Neural cell (in vitro differentiated cells): ENCODE data around the gene CLEC2B. TPM values are rescaled to one million over a fixed set of nuclear protein-coding genes. Genes with fewer than 3 reads are reported as not detected.

Experiments
- H2AFZ ChIP-seq: fragments of 200-600, 300-800 bp; sonication (generic), shearing (Covaris generic); 2 replicates; pipeline ENCODE4 v1.6.0; 2014; ENCODE audit warnings: low read depth, mild to moderate bottlenecking, antibody characterized with exemption, low read length, moderate library complexity
- H3F3A ChIP-seq: fragments of 200-600 bp; shearing (Covaris generic); 2 replicates; pipeline ENCODE4 v1.6.1; 2016; ENCODE audit warnings: mild to moderate bottlenecking, moderate library complexity, mixed read lengths, antibody characterized with exemption, low read length; ENCODE audit not compliant: insufficient read depth, poor library complexity, severe bottlenecking
- H3K27ac ChIP-seq: fragments of 200-600, 300-800 bp; sonication (generic), shearing (Covaris generic); 2 replicates; pipeline ENCODE4 v1.5.1; 2014; ENCODE audit warnings: mild to moderate bottlenecking, low read length, moderate library complexity
- H3K27me3 ChIP-seq: fragments of 300-800, 200-600 bp; sonication (generic), shearing (Covaris generic); 2 replicates; pipeline ENCODE4 v1.6.0; 2014; ENCODE audit warnings: mild to moderate bottlenecking, low read depth, low read length, moderate library complexity; ENCODE audit not compliant: insufficient read depth
- H3K36me3 ChIP-seq: fragments of 300-800, 200-600 bp; sonication (generic), shearing (Covaris generic); 2 replicates; pipeline ENCODE4 v1.5.1; 2014; ENCODE audit warnings: mild to moderate bottlenecking, antibody characterized with exemption, low read length, moderate library complexity; ENCODE audit not compliant: insufficient read depth
- H3K4me2 ChIP-seq: fragments of 300-800, 200-600 bp; sonication (generic), shearing (Covaris generic); 2 replicates; pipeline ENCODE4 v1.6.0; 2014; ENCODE audit warnings: mild to moderate bottlenecking, low read length
- H3K4me3 ChIP-seq: fragments of 300-800, 200-600 bp; sonication (generic), shearing (Covaris generic); 2 replicates; pipeline ENCODE4 v1.5.1; 2014; ENCODE audit warnings: mild to moderate bottlenecking, low read length, moderate library complexity
- H3K79me2 ChIP-seq: fragments of 200-600 bp; shearing (Covaris generic); replicated peaks from 2 replicates; pipeline ENCODE4 v1.6.0; 2014; ENCODE audit warnings: mild to moderate bottlenecking, low read length, moderate library complexity; ENCODE audit not compliant: insufficient read depth
- H3K9ac ChIP-seq: fragments of 300-800, 200-600 bp; sonication (generic), shearing (Covaris generic); 2 replicates; pipeline ENCODE4 v1.6.1; 2016; ENCODE audit warnings: mild to moderate bottlenecking, low read length, mixed read lengths
- H3K9me2 ChIP-seq: fragments of 200-600 bp; shearing (Covaris generic); 2 replicates; pipeline ENCODE4 v1.6.1; 2016; ENCODE audit warnings: mild to moderate bottlenecking, low read length, mixed read lengths; ENCODE audit not compliant: insufficient read depth
- H3K9me3 ChIP-seq: fragments of 200-600, 300-800 bp; sonication (generic), shearing (Covaris generic); 2 replicates; pipeline ENCODE4 v1.6.1; 2016; ENCODE audit warnings: mild to moderate bottlenecking, mixed run types, low read length, moderate library complexity, mixed read lengths
- H4K20me1 ChIP-seq: fragments of 200-600 bp; shearing (Covaris generic); 2 replicates; pipeline ENCODE4 v1.6.1; 2016; ENCODE audit warnings: mild to moderate bottlenecking, mixed run types; ENCODE audit not compliant: insufficient read depth
- CTCF ChIP-seq: fragments of 450-650 bp; IDR thresholded peaks from 2 replicates; pipeline ENCODE4 v1.5.1; 2014; ENCODE audit warnings: antibody characterized with exemption, mild to moderate bottlenecking, moderate library complexity; ENCODE audit not compliant: poor library complexity, severe bottlenecking
- EP300 ChIP-seq: fragments of 450-650 bp; conservative IDR thresholded peaks from 2 replicates; pipeline ENCODE4 v1.6.1; 2014; ENCODE audit warnings: antibody characterized with exemption, mild to moderate bottlenecking, moderate library complexity; ENCODE audit not compliant: poor library complexity, severe bottlenecking
- MXI1 ChIP-seq: fragments of 450-650 bp; conservative IDR thresholded peaks from 2 replicates; pipeline ENCODE4 v1.6.1; 2014; ENCODE audit warnings: antibody characterized with exemption, mild to moderate bottlenecking; ENCODE audit not compliant: poor library complexity, severe bottlenecking
- POLR2AphosphoS5 ChIP-seq: IDR thresholded peaks from 2 replicates; pipeline ENCODE4 v1.6.1; 2012
- RAD21 ChIP-seq: fragments of 450-650 bp; conservative IDR thresholded peaks from 2 replicates; pipeline ENCODE4 v1.6.1; 2014; ENCODE audit warnings: antibody characterized with exemption, mild to moderate bottlenecking, moderate library complexity
- REST ChIP-seq: IDR thresholded peaks from 2 replicates; pipeline ENCODE4 v1.6.1; 2012; ENCODE audit warnings: borderline replicate concordance
- SMC3 ChIP-seq: fragments of 450-650 bp; conservative IDR thresholded peaks from 2 replicates; pipeline ENCODE4 v1.6.1; 2014; ENCODE audit warnings: antibody characterized with exemption, mild to moderate bottlenecking, moderate library complexity; ENCODE audit not compliant: poor library complexity
- TAF1 ChIP-seq: IDR thresholded peaks from 2 replicates; pipeline ENCODE4 v1.6.1; 2012; ENCODE audit warnings: low read depth
- polyA plus RNA-seq: library from polyadenylated mRNA; depleted of rRNA; stranded (reverse); fragments of >200 nt; gene quantifications from 2 replicates; pipeline ENCODE4 v1.2.3, GENCODE V29; 2014

CLEC2B gene
- polyA plus RNA-seq, 1 donor from 2014 or later, result 0.17 TPM

GRCh38 chr12:9866860-9867269, 2.3 kb downstream of the CLEC2B start:
- no peaks in the 10 kb centered on the region for H3K79me2 ChIP-seq
- H3K9ac ChIP-seq, result no peak overlapping the region
- peaks cover 2% of the 10 kb centered on the region for H3K9me3 ChIP-seq
- no peaks in the 10 kb centered on the region for H3F3A ChIP-seq
- H3K9me2 ChIP-seq, result no peaks in the 10 kb centered on the region
- no peak overlapping the region for H3K27ac ChIP-seq
- no peak overlapping the region for H3K4me3 ChIP-seq
- H3K36me3 ChIP-seq, result no peaks in the 10 kb centered on the region
- no peaks in the 10 kb centered on the region for H3K27me3 ChIP-seq
- H3K4me2 ChIP-seq, result no peak overlapping the region
- TF ChIP-seq RAD21, result no peak
- no peak for TF ChIP-seq POLR2AphosphoS5
- TF ChIP-seq MXI1, result no peak
- H2AFZ ChIP-seq, result no peak overlapping the region
- H4K20me1 ChIP-seq, result no peaks in the 10 kb centered on the region

GRCh38 chr12:9864913-9865675, 4.1 kb downstream of the CLEC2B start:
- Histone ChIP-seq H3K36me3 (no peaks in the 10 kb centered on the region), H3K9me3 (peaks cover 2% of the 10 kb centered on the region), H3K4me3 (no peak overlapping the region), H3K9ac (no peak overlapping the region), H3K27ac (no peak overlapping the region), H3K79me2 (no peaks in the 10 kb centered on the region), H3K27me3 (no peaks in the 10 kb centered on the region), H3F3A (no peaks in the 10 kb centered on the region), H2AFZ (no peak overlapping the region), H3K4me2 (no peak overlapping the region), H3K9me2 (no peaks in the 10 kb centered on the region), H4K20me1 (no peaks in the 10 kb centered on the region)
- no peak for TF ChIP-seq POLR2AphosphoS5

GRCh38 chr12:9858135-9858534, 11.0 kb downstream of the CLEC2B start:
- H3K4me2 ChIP-seq, result no peak overlapping the region
- H3K27ac ChIP-seq, result no peak overlapping the region
- H3F3A ChIP-seq, result no peaks in the 10 kb centered on the region
- no peaks in the 10 kb centered on the region for H3K9me2 ChIP-seq
- H3K27me3 ChIP-seq, result no peaks in the 10 kb centered on the region
- H2AFZ ChIP-seq, result no peak overlapping the region
- H3K9me3 ChIP-seq, result peaks cover 2% of the 10 kb centered on the region
- no peaks in the 10 kb centered on the region for H3K79me2 ChIP-seq
- no peak overlapping the region for H3K9ac ChIP-seq
- TF ChIP-seq EP300 (no peak), REST (no peak), POLR2AphosphoS5 (no peak), SMC3 (no peak), CTCF (no peak), TAF1 (no peak)
- no peaks in the 10 kb centered on the region for H4K20me1 ChIP-seq
- no peaks in the 10 kb centered on the region for H3K36me3 ChIP-seq
- H3K4me3 ChIP-seq, result no peak overlapping the region
